Measurements from ENCODE around the gene BROX.

DNA sequence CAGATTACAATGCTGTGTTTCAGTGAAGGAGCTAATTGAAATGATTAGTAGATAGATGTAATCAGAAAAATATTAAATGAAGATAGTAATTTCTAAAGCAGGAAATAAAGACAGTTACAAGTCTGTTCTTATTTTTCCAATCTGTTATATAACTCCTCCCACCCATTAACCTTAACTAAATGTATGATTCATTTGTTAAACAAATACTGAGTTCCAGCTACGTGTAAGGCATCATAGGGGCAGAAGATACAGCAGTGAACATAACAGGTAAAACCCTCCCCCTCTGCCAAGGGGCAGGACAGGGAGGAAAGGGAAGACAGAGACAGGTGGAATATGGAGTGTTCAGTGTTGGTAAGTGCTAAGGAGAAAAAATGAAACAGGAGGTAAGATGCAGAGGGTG lies 24.6 kb downstream of the BROX start, which contains the start of gene FAM177B:
- TF ChIP-seq, protein P1, sequence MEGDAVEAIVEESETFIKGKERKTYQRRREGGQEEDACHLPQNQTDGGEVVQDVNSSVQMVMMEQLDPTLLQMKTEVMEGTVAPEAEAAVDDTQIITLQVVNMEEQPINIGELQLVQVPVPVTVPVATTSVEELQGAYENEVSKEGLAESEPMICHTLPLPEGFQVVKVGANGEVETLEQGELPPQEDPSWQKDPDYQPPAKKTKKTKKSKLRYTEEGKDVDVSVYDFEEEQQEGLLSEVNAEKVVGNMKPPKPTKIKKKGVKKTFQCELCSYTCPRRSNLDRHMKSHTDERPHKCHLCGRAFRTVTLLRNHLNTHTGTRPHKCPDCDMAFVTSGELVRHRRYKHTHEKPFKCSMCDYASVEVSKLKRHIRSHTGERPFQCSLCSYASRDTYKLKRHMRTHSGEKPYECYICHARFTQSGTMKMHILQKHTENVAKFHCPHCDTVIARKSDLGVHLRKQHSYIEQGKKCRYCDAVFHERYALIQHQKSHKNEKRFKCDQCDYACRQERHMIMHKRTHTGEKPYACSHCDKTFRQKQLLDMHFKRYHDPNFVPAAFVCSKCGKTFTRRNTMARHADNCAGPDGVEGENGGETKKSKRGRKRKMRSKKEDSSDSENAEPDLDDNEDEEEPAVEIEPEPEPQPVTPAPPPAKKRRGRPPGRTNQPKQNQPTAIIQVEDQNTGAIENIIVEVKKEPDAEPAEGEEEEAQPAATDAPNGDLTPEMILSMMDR (IDR thresholded peaks at IDR 0.05), result no peak
- no peak for TF ChIP-seq POLR2A (IDR thresholded peaks at IDR 0.05; ENCODE audit: low read depth)

Data from esophagus muscularis mucosa (tissue), 3 donors.